Naive thymus-derived CD4-positive, alpha-beta T cell (primary cell): ENCODE measurements around the gene COG5. TPM values are rescaled to one million over a fixed set of nuclear protein-coding genes. Genes with fewer than 3 reads are reported as not detected.
"Not testable (repeated sequence)": the region's sequence is repeated elsewhere in the genome, so short reads cannot be mapped to it uniquely, and the experiment has no call there.

ENCODE experiments used
- ATAC-seq: fragments of 150-1000 bp; cut with Tn5 transposase; 2 replicates; pipeline ENCODE4 v1.10.0; 2021; ENCODE audit warnings: mild to moderate bottlenecking, moderate library complexity
- CTCF ChIA-PET: fragments of 350-600 bp; sonication (Branson Sonifier 250); formaldehyde crosslinking; loops from one replicate; lab custom pipeline; 2021; ENCODE audit warnings: antibody characterized with exemption; lab: Charles Lee
- POLR2A ChIA-PET: fragments of 350-600 bp; sonication (Branson Sonifier 250); formaldehyde crosslinking; loops from one replicate; lab custom pipeline; 2021; ENCODE audit warnings: antibody characterized with exemption, inconsistent platforms; lab: Charles Lee
- DNase-seq, 9 donors: peaks; one replicate each; pipeline versions ENCODE4 v3.0.0 to v3.0.0-alpha.2; 2020 to 2022; ENCODE audit warnings: mixed read lengths in 1 of 9
- H3K27ac ChIP-seq: one replicate; pipeline ENCODE4 v1.7.0; 2013; ENCODE audit warnings: mild to moderate bottlenecking, low read depth, low read length, moderate library complexity
- H3K27me3 ChIP-seq, 2 donors: one replicate each; pipeline ENCODE4 v1.7.0; 2013; ENCODE audit warnings: low read length in 2 of 2, mild to moderate bottlenecking in 2 of 2, moderate library complexity in 2 of 2; ENCODE audit not compliant: control insufficient read depth in 2 of 2, insufficient read depth in 2 of 2
- H3K36me3 ChIP-seq, 3 experiments: 1 replicate in 2 of 3; 2 replicates in 1 of 3; pipeline ENCODE4 v1.7.0; 2013; ENCODE audit warnings: low read length in 3 of 3, mild to moderate bottlenecking in 3 of 3, moderate library complexity in 1 of 3; ENCODE audit not compliant: insufficient read depth in 3 of 3, control insufficient read depth in 2 of 3
- H3K4me1 ChIP-seq, 2 donors: one replicate each; pipeline ENCODE4 v1.7.0; 2013; ENCODE audit warnings: low read length in 2 of 2, mild to moderate bottlenecking in 2 of 2, moderate library complexity in 1 of 2; ENCODE audit not compliant: control insufficient read depth in 2 of 2, insufficient read depth in 2 of 2
- H3K4me3 ChIP-seq: 2 replicates; pipeline ENCODE4 v1.7.0; 2013; ENCODE audit warnings: mild to moderate bottlenecking, low read length
- H3K9me3 ChIP-seq, 3 experiments: 1 replicate in 2 of 3; 2 replicates in 1 of 3; pipeline ENCODE4 v1.7.0; 2013; ENCODE audit warnings: low read length in 3 of 3; ENCODE audit not compliant: control insufficient read depth in 2 of 3
- H3K27ac Mint-ChIP-seq, 9 donors: one replicate each; pipeline ENCODE4 v1.8.0; 2020 to 2022; ENCODE audit warnings: mixed read lengths in 9 of 9, mild to moderate bottlenecking in 8 of 9, moderate library complexity in 5 of 9, inconsistent platforms in 2 of 9
- H3K27me3 Mint-ChIP-seq, 5 donors: one replicate each; pipeline ENCODE4 v1.8.0; 2021 to 2022; ENCODE audit warnings: mixed read lengths in 5 of 5, mild to moderate bottlenecking in 1 of 5
- H3K36me3 Mint-ChIP-seq, 5 donors: one replicate each; pipeline ENCODE4 v1.8.0; 2020 to 2022; ENCODE audit warnings: mixed read lengths in 5 of 5, mild to moderate bottlenecking in 3 of 5, inconsistent platforms in 1 of 5
- H3K4me1 Mint-ChIP-seq, 7 donors: one replicate each; pipeline ENCODE4 v1.8.0; 2020 to 2022; ENCODE audit warnings: mixed read lengths in 7 of 7, mild to moderate bottlenecking in 3 of 7, inconsistent platforms in 1 of 7
- H3K4me3 Mint-ChIP-seq, 10 donors: one replicate each; pipeline ENCODE4 v1.8.0; 2020 to 2022; ENCODE audit warnings: mild to moderate bottlenecking in 10 of 10, mixed read lengths in 10 of 10, moderate library complexity in 6 of 10, inconsistent platforms in 2 of 10
- H3K9me3 Mint-ChIP-seq, 11 donors: one replicate each; pipeline ENCODE4 v1.8.0; 2020 to 2022; ENCODE audit warnings: mixed read lengths in 11 of 11, mild to moderate bottlenecking in 4 of 11, inconsistent platforms in 1 of 11, moderate library complexity in 1 of 11
- intact Hi-C, 2 donors: fragments of 100-400 bp; cut with micrococcal nuclease; formaldehyde crosslinking; loops; one replicate each; pipeline ENCODE4 v1.15.1; 2023
- polyA plus RNA-seq, 2 donors: library from polyadenylated mRNA; unstranded; fragments of 300-500 nt; fragmentation: Illumina TruSeq; gene quantifications; one replicate each; pipeline ENCODE4 v1.2.3, GENCODE V29; 2021
- total RNA-seq, 6 experiments: library from RNA in 5 of 6; stranded (reverse) in 5 of 6; gene quantifications; 1 replicate in 5 of 6; 2 replicates in 1 of 6; pipeline ENCODE4 v1.2.3 and lab custom pipeline; 2021 to 2026

The COG5 gene
- total and polyA plus RNA-seq, 7 experiments from 2014 or later = 24.7 to 77.0 (median 48.0) TPM

- peaks cover 0 to 53% (median 37%) of the 10 kb centered on the region in 5 donors for H3K36me3 Mint-ChIP-seq
- no peak for DNase-seq
- peaks cover 32 to 68% (median 60%) of the 10 kb centered on the region in 7 donors for H3K4me1 Mint-ChIP-seq
- POLR2A ChIA-PET = interaction anchor here (0.7 kb wide), 1 partner anchor 357 kb away, joined by 4 read pairs; no protein-coding TSS in a partner anchor
- peaks cover 0 to 42% (median 8%) of the 10 kb centered on the region in 3 experiments for H3K36me3 ChIP-seq
- no peaks in the 10 kb centered on the region for H3K27me3 ChIP-seq
- H3K9me3 ChIP-seq = no peaks in the 10 kb centered on the region
- H3K4me1 ChIP-seq = peaks cover 19 to 36% of the 10 kb centered on the region in 2 donors
- no peak for ATAC-seq
- no peak overlapping the region for H3K27ac ChIP-seq
- no peak overlapping the region for H3K4me3 ChIP-seq
- no peak overlapping the region for H3K4me3 Mint-ChIP-seq
- intact Hi-C loops = no loop called here
- H3K9me3 Mint-ChIP-seq = peaks cover 0 to 1% (median 0%) of the 10 kb centered on the region in 11 donors
- CTCF ChIA-PET = no interaction called here
- H3K27ac Mint-ChIP-seq = peak overlapping the region in 1 of 9 donors; percentile 25
- no peaks in the 10 kb centered on the region for H3K27me3 Mint-ChIP-seq
Measured at GRCh38 chr7:107555893-107556292, 7.8 kb downstream of the COG5 start.

DNA sequence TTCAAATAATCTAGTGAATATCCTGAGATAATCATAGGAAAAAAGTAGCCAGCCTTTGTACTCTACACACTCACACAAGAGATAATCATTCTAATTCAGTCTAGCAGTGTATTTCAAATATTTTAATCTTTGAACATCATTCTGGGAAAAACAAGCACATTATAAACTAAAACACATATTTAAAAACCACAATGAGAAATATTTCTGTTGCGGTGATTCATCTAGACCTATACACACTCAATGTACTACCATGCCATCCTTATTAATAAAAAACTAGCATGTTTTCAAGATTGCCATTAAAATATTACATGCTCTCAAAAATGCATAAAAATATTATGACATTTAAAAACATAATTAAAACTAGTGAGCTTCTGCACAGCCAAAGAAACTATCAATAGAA lies 11.8 kb downstream of the COG5 start:
- Histone ChIP-seq H3K4me1 (peaks cover 5 to 17% of the 10 kb centered on the region in 2 donors), H3K27me3 (no peaks in the 10 kb centered on the region), H3K9me3 (no peaks in the 10 kb centered on the region), H3K4me3 (no peak overlapping the region), H3K27ac (no peak overlapping the region), H3K36me3 (peaks cover 0 to 48% (median 8%) of the 10 kb centered on the region in 3 experiments)
- Mint-ChIP-seq H3K27ac (peak overlapping the region in 1 of 9 donors; percentile 63), H3K4me3 (peak overlapping the region in 1 of 10 donors; percentile 5), H3K36me3 (peaks cover 9 to 82% (median 64%) of the 10 kb centered on the region in 5 donors), H3K27me3 (no peaks in the 10 kb centered on the region), H3K4me1 (peaks cover 26 to 66% (median 51%) of the 10 kb centered on the region in 7 donors), H3K9me3 (peaks cover 0 to 8% (median 4%) of the 10 kb centered on the region in 11 donors)
- DNase-seq (no peak), ATAC-seq (no peak)
- intact Hi-C loops = no loop called here
- POLR2A ChIA-PET = no interaction called here
- CTCF ChIA-PET = no interaction called here

DNA sequence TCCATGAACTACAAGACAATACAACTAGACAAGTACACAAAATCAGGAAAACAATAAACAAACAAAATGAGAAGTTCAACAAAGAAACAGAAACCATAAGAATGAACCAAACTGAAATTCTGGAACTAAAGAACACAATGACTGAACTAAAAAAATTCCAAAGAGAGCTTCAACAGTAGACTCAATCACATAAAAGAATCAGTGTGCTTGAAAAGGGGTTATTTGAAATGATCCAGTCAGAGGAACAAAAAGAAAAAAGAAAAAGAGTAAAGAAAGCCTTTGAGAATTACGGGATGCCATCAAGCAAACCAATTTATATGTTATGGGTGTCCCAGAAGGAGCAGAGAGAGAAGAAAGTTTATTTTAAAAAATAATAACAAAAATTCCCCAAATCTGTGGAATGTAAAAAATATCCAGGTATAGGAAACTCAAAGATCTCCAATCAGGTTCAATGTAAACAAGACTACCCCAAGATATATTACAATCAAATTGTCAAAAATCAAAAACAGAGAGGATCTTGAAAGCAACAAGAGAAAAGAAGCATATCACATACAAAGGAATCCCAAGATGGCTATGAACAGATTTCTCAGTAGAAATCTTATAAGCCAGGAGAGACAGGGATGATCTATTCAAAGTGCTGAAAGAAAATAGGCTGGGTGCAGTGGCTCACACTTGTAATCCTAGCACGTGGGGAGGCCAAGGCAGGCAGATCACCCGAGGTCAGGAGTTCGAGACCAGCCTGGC lies 18.7 kb downstream of the COG5 start:
- intact Hi-C loops = no loop called here
- H3K27ac Mint-ChIP-seq = peak overlapping the region in 1 of 9 donors; percentile 9
- H3K36me3 Mint-ChIP-seq = peaks cover 27 to 75% (median 67%) of the 10 kb centered on the region in 5 donors
- peak overlapping the region in 1 of 10 donors; percentile 2 for H3K4me3 Mint-ChIP-seq
- DNase-seq (no peak), ATAC-seq (no peak)
- no peaks in the 10 kb centered on the region for H3K4me1 ChIP-seq
- ChIA-PET POLR2A (no interaction called here), CTCF (no interaction called here)
- H3K9me3 ChIP-seq = no peaks in the 10 kb centered on the region
- peaks cover 0 to 52% (median 5%) of the 10 kb centered on the region in 3 experiments for H3K36me3 ChIP-seq
- no peaks in the 10 kb centered on the region for H3K27me3 Mint-ChIP-seq
- H3K27me3 ChIP-seq = no peaks in the 10 kb centered on the region
- H3K9me3 Mint-ChIP-seq = peaks cover 0 to 34% (median 21%) of the 10 kb centered on the region in 11 donors
- H3K4me3 ChIP-seq = no peak overlapping the region
- H3K27ac ChIP-seq = no peak overlapping the region
- H3K4me1 Mint-ChIP-seq = peaks cover 2 to 19% (median 12%) of the 10 kb centered on the region in 7 donors

- intact Hi-C loops = no loop called here
- H3K4me1 ChIP-seq = no peaks in the 10 kb centered on the region
- POLR2A ChIA-PET = no interaction called here
- no peaks in the 10 kb centered on the region for H3K27me3 Mint-ChIP-seq
- no peaks in the 10 kb centered on the region for H3K27me3 ChIP-seq
- no peak overlapping the region for H3K4me3 Mint-ChIP-seq
- H3K36me3 ChIP-seq = peaks cover 0 to 53% (median 5%) of the 10 kb centered on the region in 3 experiments
- ATAC-seq (peak; percentile 27), DNase-seq (no peak)
- no peaks in the 10 kb centered on the region for H3K9me3 ChIP-seq
- no peak overlapping the region for H3K4me3 ChIP-seq
- H3K27ac Mint-ChIP-seq = peak overlapping the region in 1 of 9 donors; percentile 3
- peaks cover 0 to 17% (median 15%) of the 10 kb centered on the region in 7 donors for H3K4me1 Mint-ChIP-seq
- CTCF ChIA-PET = no interaction called here
- H3K9me3 Mint-ChIP-seq = peaks cover 0 to 34% (median 21%) of the 10 kb centered on the region in 11 donors
- H3K27ac ChIP-seq = no peak overlapping the region
- peaks cover 35 to 71% (median 66%) of the 10 kb centered on the region in 5 donors for H3K36me3 Mint-ChIP-seq
Measured at GRCh38 chr7:107543338-107543993, 20.3 kb downstream of the COG5 start.

GRCh38 chr7:107538001-107538400 lies 25.7 kb downstream of the COG5 start:
- Histone ChIP-seq H3K36me3 (peaks cover 0 to 15% (median 0%) of the 10 kb centered on the region in 3 experiments), H3K27me3 (no peaks in the 10 kb centered on the region), H3K4me3 (no peak overlapping the region), H3K4me1 (no peaks in the 10 kb centered on the region), H3K9me3 (no peaks in the 10 kb centered on the region), H3K27ac (no peak overlapping the region)
- H3K4me3 Mint-ChIP-seq = no peak overlapping the region
- no peaks in the 10 kb centered on the region for H3K27me3 Mint-ChIP-seq
- intact Hi-C loops = no loop called here
- H3K36me3 Mint-ChIP-seq = peaks cover 42 to 77% (median 70%) of the 10 kb centered on the region in 5 donors
- peaks cover 19 to 50% (median 45%) of the 10 kb centered on the region in 7 donors for H3K4me1 Mint-ChIP-seq
- POLR2A ChIA-PET = no interaction called here
- H3K9me3 Mint-ChIP-seq = peaks cover 0 to 28% (median 6%) of the 10 kb centered on the region in 11 donors
- ATAC-seq (no peak), DNase-seq (no peak)
- no peak overlapping the region for H3K27ac Mint-ChIP-seq
- CTCF ChIA-PET = no interaction called here

DNA sequence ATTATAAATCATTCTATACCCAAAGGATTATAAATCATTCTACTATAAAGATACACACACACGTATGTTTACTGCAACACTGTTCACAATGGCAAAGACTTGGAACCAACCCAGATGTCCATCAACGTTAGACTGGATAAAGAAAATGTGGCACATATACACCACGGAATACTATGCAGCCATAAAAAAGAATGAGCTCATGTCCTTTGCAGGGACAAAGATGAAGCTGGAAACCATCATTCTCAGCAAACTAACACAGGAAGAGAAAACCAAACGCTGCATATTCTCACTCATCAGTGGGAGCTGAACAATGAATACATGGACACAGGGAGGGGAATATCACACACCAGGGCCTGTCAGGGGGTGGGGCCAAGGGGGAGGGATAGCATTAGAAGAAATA lies 26.5 kb downstream of the COG5 start:
- intact Hi-C loops, H3K4me3 ChIP-seq, H3K4me1 ChIP-seq, DNase-seq, H3K9me3 ChIP-seq, H3K36me3 ChIP-seq, H3K27me3 Mint-ChIP-seq, CTCF ChIA-PET, ATAC-seq, POLR2A ChIA-PET, H3K4me3 Mint-ChIP-seq, H3K27me3 ChIP-seq, H3K27ac ChIP-seq: not testable (repeated sequence)
- peaks cover 40 to 75% (median 65%) of the 10 kb centered on the region in 5 donors for H3K36me3 Mint-ChIP-seq
- peak overlapping the region in 1 of 9 donors; percentile 74 for H3K27ac Mint-ChIP-seq
- peaks cover 0 to 27% (median 6%) of the 10 kb centered on the region in 11 donors for H3K9me3 Mint-ChIP-seq
- peaks cover 21 to 51% (median 46%) of the 10 kb centered on the region in 7 donors for H3K4me1 Mint-ChIP-seq
